ENCODE results near the gene UGT2B7. TPM values are rescaled to one million over a fixed set of nuclear protein-coding genes. Genes with fewer than 3 reads are reported as not detected.

The UGT2B7 gene
- total RNA-seq, 2 experiments from 2014 or later: not detected

DNA sequence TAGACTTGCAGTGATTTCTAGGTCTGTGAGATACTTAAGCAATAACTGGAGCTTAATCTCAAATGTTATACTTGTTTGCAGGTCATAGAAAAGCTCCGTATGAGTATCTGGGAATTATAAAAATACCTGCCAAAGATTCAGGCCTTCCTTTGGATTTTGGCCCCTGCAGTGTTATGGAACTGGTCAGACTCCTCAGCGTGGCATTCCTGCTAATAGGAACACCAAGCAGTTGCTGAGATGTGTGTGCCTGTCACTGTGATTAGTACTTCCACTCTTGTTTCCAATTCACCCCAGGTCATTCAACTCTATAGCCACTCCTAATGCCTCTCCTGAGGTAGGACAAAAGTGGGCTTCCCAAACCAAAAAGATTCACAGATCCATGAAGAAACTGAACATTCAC is 7.8 kb upstream of the UGT2B7 start:
- Mint-ChIP-seq H3K36me3 (ENCODE audit: low read depth) (no peaks in the 10 kb centered on the region), H3K4me1 (ENCODE audit: low read depth) (no peaks in the 10 kb centered on the region), H3K27me3 (no peaks in the 10 kb centered on the region), H3K4me3 (no peak overlapping the region), H3K27ac (no peak overlapping the region), H3K9me3 (peaks cover 3% of the 10 kb centered on the region)
- TF ChIP-seq CTCF (IDR thresholded peaks at IDR 0.05): no peak
- ATAC-seq (no peak), DNase-seq (no peak)
- POLR2A ChIA-PET: no interaction called here
- CTCF ChIA-PET: no interaction called here
- intact Hi-C loops (cut with micrococcal nuclease): no loop called here

- ChIA-PET POLR2A (no interaction called here), CTCF (no interaction called here)
- Mint-ChIP-seq H3K9me3 (peaks cover 3% of the 10 kb centered on the region), H3K4me1 (ENCODE audit: low read depth) (no peaks in the 10 kb centered on the region), H3K27ac (no peak overlapping the region), H3K27me3 (no peaks in the 10 kb centered on the region), H3K36me3 (ENCODE audit: low read depth) (no peaks in the 10 kb centered on the region), H3K4me3 (no peak overlapping the region)
- ATAC-seq (no peak), DNase-seq (no peak)
- intact Hi-C loops (cut with micrococcal nuclease): no loop called here
- no peak for TF ChIP-seq CTCF (IDR thresholded peaks at IDR 0.05)
These were observed 6.9 kb upstream of the UGT2B7 start for GRCh38 chr4:69089388-69089787.

DNA sequence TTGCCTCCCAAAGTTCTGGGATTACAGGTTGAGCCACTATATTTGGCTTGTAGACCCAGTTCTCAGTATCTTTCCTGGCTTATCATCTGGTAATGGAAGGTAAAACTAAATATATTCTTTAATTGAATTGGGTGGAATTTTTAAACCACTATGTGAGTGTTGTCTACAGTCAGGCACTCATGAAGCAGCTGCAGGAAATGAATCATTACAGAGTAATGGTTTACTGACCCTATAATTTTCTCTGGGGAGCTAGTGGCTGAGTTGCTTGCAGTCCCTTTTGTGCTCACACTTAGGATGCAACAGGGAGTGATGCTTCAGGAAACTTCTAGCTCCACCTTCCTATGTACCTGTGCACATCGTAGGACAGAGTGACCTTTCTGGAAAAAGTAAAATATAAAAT is 4.1 kb upstream of the UGT2B7 start:
- Mint-ChIP-seq H3K36me3 (ENCODE audit: low read depth) (no peaks in the 10 kb centered on the region), H3K4me3 (no peak overlapping the region), H3K9me3 (peaks cover 3% of the 10 kb centered on the region), H3K27me3 (no peaks in the 10 kb centered on the region), H3K4me1 (ENCODE audit: low read depth) (no peaks in the 10 kb centered on the region), H3K27ac (no peak overlapping the region)
- intact Hi-C loops (cut with micrococcal nuclease): no loop called here
- no peak for ATAC-seq
- no peak for TF ChIP-seq CTCF (IDR thresholded peaks at IDR 0.05)
- DNase-seq: no peak
- ChIA-PET POLR2A (no interaction called here), CTCF (no interaction called here)

DNA sequence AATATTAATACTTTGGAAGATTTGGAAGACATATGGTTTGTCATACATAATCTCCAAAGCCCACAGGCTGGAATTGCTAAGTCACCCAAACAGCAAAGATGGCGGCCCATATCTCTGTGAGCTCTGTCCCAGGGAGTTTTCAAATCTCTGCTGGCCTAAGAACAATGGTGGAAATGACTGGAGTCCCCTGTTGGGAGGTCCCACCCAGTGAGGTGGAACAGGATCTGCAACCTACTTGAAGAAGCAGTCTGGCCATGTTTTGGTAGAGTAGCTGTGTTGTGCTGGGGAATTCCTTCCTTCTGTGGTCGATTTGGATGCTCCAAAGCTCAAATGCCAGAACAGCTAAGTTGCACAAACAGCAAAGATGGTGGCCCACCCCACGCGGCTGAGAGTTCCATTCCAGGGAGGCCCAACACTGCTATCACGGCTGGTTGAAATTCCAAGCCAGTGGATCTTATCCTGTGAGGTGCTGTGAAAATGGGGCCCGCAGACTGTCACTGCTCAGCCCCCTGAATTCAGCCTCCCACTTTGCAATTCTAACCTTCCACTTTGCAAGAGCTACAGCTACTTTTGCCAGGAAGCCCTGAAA is 3.2 kb upstream of the UGT2B7 start:
- ATAC-seq (no peak), DNase-seq (no peak)
- Mint-ChIP-seq H3K27me3 (no peaks in the 10 kb centered on the region), H3K9me3 (peaks cover 2% of the 10 kb centered on the region), H3K4me3 (no peak overlapping the region), H3K36me3 (ENCODE audit: low read depth) (no peaks in the 10 kb centered on the region), H3K4me1 (ENCODE audit: low read depth) (no peaks in the 10 kb centered on the region), H3K27ac (no peak overlapping the region)
- no peak for TF ChIP-seq CTCF (IDR thresholded peaks at IDR 0.05)
- intact Hi-C loops (cut with micrococcal nuclease): no loop called here
- POLR2A ChIA-PET: no interaction called here
- CTCF ChIA-PET: no interaction called here

DNA sequence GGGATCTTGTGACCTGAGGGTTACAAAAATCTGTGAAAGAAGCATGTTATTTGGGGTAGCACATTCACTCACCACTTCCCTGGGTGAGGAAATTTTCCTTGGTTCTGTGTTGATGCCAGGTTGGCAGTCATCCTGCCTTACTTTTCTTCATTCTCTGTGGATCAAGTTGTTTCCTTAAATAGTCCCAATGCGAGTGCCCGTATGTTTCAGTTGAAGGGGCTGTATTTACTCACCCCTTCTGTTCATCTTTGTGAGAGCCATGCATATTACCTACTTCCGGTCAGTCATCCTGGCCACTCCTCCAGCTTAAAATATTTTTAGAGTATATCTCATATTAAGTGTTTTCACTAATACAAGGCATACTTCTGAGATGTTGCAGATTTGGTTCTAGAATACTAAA is 2.6 kb upstream of the UGT2B7 start:
- ChIA-PET CTCF (no interaction called here), POLR2A (no interaction called here)
- DNase-seq (no peak), ATAC-seq (no peak)
- H3K4me1 Mint-ChIP-seq (ENCODE audit: low read depth): no peaks in the 10 kb centered on the region
- H3K36me3 Mint-ChIP-seq (ENCODE audit: low read depth): no peaks in the 10 kb centered on the region
- no peak for TF ChIP-seq CTCF (IDR thresholded peaks at IDR 0.05)
- H3K4me3 Mint-ChIP-seq: no peak overlapping the region
- intact Hi-C loops (cut with micrococcal nuclease): no loop called here
- no peak overlapping the region for H3K27ac Mint-ChIP-seq
- H3K9me3 Mint-ChIP-seq: peaks cover 2% of the 10 kb centered on the region
- H3K27me3 Mint-ChIP-seq: no peaks in the 10 kb centered on the region

Measured in activated CD8-positive, alpha-beta T cell treated with anti-CD3 and anti-CD28 coated beads for 36 hours (primary cell).